ENCODE results near the gene GRM8.

Gene GRM8

GRCh38 chr7:127040042-127040441 lies 212.7 kb downstream of the GRM8 start:
- no peak for TF ChIP-seq CSRNP3 (CRISPR knock-in tag; IDR thresholded peaks at IDR 0.05)
- TF ChIP-seq ESRRG (CRISPR knock-in tag; IDR thresholded peaks at IDR 0.05), result no peak
- TF ChIP-seq GLIS3 (CRISPR knock-in tag; IDR thresholded peaks at IDR 0.05), result no peak
- no peak for TF ChIP-seq TCF4 (CRISPR knock-in tag; IDR thresholded peaks at IDR 0.05; ENCODE audit: borderline replicate concordance)
- no peak for TF ChIP-seq BACH2 (CRISPR knock-in tag; IDR thresholded peaks at IDR 0.05; ENCODE audit: borderline replicate concordance)
- no peak for TF ChIP-seq ARNTL (CRISPR knock-in tag; IDR thresholded peaks at IDR 0.05; ENCODE audit: borderline replicate concordance, low read depth)
- no peak for TF ChIP-seq POU6F1 (CRISPR knock-in tag; IDR thresholded peaks at IDR 0.05; ENCODE audit: borderline replicate concordance, low read depth)
- no peak for TF ChIP-seq ZNF70 (CRISPR knock-in tag; IDR thresholded peaks at IDR 0.05)
- no peak for TF ChIP-seq OSR1 (CRISPR knock-in tag; IDR thresholded peaks at IDR 0.05)
- no peak for TF ChIP-seq ZNF8 (CRISPR knock-in tag; IDR thresholded peaks at IDR 0.05)
- no peak for TF ChIP-seq TSHZ2 (CRISPR knock-in tag; IDR thresholded peaks at IDR 0.05)
- TF ChIP-seq ZFP3 (CRISPR knock-in tag; IDR thresholded peaks at IDR 0.05), result no peak
- no peak for TF ChIP-seq ZFP30 (CRISPR knock-in tag; IDR thresholded peaks at IDR 0.05)
- no peak for TF ChIP-seq ISL1 (CRISPR knock-in tag; IDR thresholded peaks at IDR 0.05)
- no peak for ATAC-seq

DNA sequence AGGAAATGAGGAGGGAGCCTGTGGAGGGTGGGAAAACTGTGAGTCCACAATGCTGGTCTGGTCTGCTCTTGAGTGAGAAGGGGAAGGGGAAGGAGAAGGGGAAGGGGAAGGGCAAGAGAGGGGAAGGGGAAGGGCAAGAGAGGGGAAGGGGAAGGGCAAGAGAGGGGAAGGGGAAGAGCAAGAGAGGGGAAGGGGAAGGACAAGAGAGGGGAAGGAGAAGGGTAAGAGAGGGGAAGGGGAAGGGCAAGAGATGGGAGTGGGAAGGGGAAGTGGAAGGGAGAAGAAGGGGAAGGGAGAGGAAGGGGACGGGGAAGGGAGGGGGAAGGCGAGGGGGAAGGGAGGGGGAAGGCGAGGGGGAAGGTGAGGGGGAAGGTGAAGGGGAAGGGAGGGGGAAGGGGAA lies 213.2 kb downstream of the GRM8 start:
- TF ChIP-seq SNAI2 (CRISPR knock-in tag; IDR thresholded peaks at IDR 0.05) (no peak), CSRNP3 (CRISPR knock-in tag; IDR thresholded peaks at IDR 0.05) (no peak), RARB (CRISPR knock-in tag; IDR thresholded peaks at IDR 0.05) (no peak), ISL1 (CRISPR knock-in tag; IDR thresholded peaks at IDR 0.05) (no peak), ZFP3 (CRISPR knock-in tag; IDR thresholded peaks at IDR 0.05) (no peak), ARNTL (CRISPR knock-in tag; IDR thresholded peaks at IDR 0.05; ENCODE audit: borderline replicate concordance, low read depth) (no peak), CSDC2 (CRISPR knock-in tag; IDR thresholded peaks at IDR 0.05) (no peak), TOX (CRISPR knock-in tag; IDR thresholded peaks at IDR 0.05; ENCODE audit: borderline replicate concordance) (no peak), PPARA (CRISPR knock-in tag; IDR thresholded peaks at IDR 0.05; ENCODE audit: borderline replicate concordance) (no peak), GLIS3 (CRISPR knock-in tag; IDR thresholded peaks at IDR 0.05) (no peak), BACH2 (CRISPR knock-in tag; IDR thresholded peaks at IDR 0.05; ENCODE audit: borderline replicate concordance) (no peak), TSHZ2 (CRISPR knock-in tag; IDR thresholded peaks at IDR 0.05) (no peak), ZNF8 (CRISPR knock-in tag; IDR thresholded peaks at IDR 0.05) (no peak), ZNF70 (CRISPR knock-in tag; IDR thresholded peaks at IDR 0.05) (no peak)
- no peak for ATAC-seq
